Type B pancreatic cell (in vitro differentiated cells): ENCODE measurements around the gene AGO3. TPM values are rescaled to one million over a fixed set of nuclear protein-coding genes. Genes with fewer than 3 reads are reported as not detected.
A peak's percentile ranks its signal among the peaks of the same experiment; 100 is the strongest.

Source experiments
- DNase-seq: peaks from one replicate; pipeline ENCODE4 v3.0.0; 2021; ENCODE audit warnings: mixed read lengths; ENCODE audit not compliant: unreplicated experiment; ENCODE audit errors: extremely low spot score
- H3K27ac Mint-ChIP-seq: 2 replicates; pipeline ENCODE4 v1.8.0; 2021; ENCODE audit warnings: mild to moderate bottlenecking, mixed read lengths
- H3K27me3 Mint-ChIP-seq: 2 replicates; pipeline ENCODE4 v1.8.0; 2021; ENCODE audit warnings: mixed read lengths
- H3K36me3 Mint-ChIP-seq: 2 replicates; pipeline ENCODE4 v1.8.0; 2021; ENCODE audit warnings: mixed read lengths
- H3K4me1 Mint-ChIP-seq: one replicate; pipeline ENCODE4 v1.8.0; 2021; ENCODE audit warnings: mixed read lengths; ENCODE audit not compliant: unreplicated experiment
- H3K4me3 Mint-ChIP-seq: 2 replicates; pipeline ENCODE4 v1.8.0; 2021; ENCODE audit warnings: mild to moderate bottlenecking, mixed read lengths
- H3K9me3 Mint-ChIP-seq: 2 replicates; pipeline ENCODE4 v1.8.0; 2021; ENCODE audit warnings: mixed read lengths
- CTCF ChIP-seq: fragments of 200-600 bp; sonication (generic); conservative IDR thresholded peaks from 2 replicates; pipeline ENCODE4 v1.5.0; 2021; ENCODE audit warnings: antibody characterized with exemption, mild to moderate bottlenecking
- total RNA-seq: library from RNA; stranded (reverse); gene quantifications from 2 replicates; pipeline ENCODE4 v1.2.1, GENCODE V29; 2021; ENCODE audit warnings: low replicate concordance

AGO3 gene
- total RNA-seq, 1 donor from 2014 or later, result 30.6 TPM

DNA sequence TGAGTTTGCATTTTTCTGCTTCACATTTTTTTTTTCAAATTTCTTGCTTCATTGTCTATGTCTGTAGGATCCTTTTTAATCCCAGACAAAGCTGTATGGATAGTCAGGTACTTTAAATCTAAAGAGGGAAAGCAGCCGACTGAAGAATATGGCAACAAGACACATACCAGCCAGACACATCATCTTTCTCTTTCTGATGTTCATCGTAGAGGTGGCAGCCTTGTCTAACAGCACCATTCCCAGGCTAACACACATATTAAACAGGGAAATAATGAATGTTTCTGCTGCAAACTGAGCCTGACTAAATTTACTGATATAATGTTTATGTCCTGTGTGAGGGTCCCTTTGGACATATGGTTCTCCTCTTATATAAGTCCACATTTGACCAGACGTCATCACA is 149.3 kb downstream of the AGO3 start:
- Mint-ChIP-seq H3K27me3 (peaks cover 6% of the 10 kb centered on the region), H3K4me3 (no peak overlapping the region), H3K4me1 (no peaks in the 10 kb centered on the region), H3K36me3 (no peaks in the 10 kb centered on the region), H3K9me3 (no peaks in the 10 kb centered on the region), H3K27ac (no peak overlapping the region)
- no peak for DNase-seq
- no peak for TF ChIP-seq CTCF

DNA sequence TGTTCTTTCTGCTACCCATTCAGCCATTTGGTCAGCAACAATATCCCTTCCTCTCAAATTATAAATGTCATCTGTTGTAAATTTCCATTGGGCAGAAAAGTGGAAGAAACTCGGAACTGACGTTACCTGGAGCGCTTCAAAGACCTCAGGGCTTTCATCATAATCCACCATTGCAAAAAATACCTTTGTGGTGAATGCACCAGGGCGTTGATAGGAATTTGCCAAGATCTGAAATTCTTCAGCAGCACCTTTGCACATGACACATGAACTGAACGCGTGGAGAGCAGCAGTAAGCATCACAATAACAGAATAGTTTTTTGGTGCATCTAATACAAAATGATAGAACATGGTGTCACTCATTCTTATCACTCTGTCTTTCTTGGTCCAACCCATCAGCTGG is 149.9 kb downstream of the AGO3 start:
- TF ChIP-seq CTCF, result no peak
- Mint-ChIP-seq H3K4me3 (no peak overlapping the region), H3K27me3 (peaks cover 6% of the 10 kb centered on the region), H3K9me3 (no peaks in the 10 kb centered on the region), H3K36me3 (no peaks in the 10 kb centered on the region), H3K4me1 (no peaks in the 10 kb centered on the region), H3K27ac (no peak overlapping the region)
- DNase-seq, result no peak

DNA sequence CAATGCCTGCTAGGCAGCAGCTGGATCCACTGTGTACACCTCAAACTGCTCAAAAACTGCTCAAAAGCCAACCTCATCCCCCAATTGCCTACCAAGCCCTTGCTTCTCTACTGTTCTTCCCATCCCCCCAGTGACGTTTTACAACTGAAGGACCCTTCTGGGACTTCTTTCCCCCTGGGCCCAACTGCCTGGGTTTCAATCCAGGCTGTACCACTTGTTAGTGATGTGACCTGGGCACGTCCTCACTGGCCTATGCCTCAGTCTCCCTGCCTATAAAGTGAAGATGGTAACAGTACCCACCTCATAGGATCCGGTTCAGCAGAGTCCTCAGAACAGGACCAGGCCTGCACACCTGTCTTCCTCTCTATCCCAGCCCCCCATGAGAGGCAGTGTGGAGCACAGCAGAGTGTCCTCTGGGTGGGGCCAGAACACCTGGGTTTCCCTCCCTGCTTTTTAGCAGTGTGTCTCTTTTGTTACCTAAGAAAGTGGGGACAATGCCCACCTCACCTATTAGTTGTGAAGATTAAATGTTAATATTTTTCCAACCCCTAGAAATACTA is 151.1 kb downstream of the AGO3 start:
- Mint-ChIP-seq H3K27me3 (peaks cover 6% of the 10 kb centered on the region), H3K36me3 (no peaks in the 10 kb centered on the region)
- no peak for TF ChIP-seq CTCF

DNA sequence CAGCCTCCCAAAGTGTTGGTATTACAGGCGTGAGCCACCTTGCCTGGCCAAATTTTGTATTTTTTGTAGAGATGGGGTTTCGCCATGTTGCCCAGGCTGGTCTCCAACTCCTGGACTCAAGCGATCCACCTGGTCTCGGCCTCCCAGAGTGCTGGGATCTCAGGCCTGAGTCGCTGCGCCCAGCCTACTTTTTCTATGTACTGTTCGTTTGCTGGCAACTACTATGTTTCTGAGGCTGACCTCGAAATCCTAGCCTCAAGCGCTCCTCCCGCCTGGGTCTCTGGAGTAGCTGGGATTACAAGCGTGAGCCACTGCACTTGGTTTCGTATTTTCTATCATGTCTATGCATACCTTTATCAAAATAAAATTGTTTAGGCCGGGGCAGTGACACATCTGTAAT is 152.3 kb downstream of the AGO3 start:
- Mint-ChIP-seq H3K36me3 (no peaks in the 10 kb centered on the region), H3K27ac (no peak overlapping the region), H3K27me3 (peaks cover 6% of the 10 kb centered on the region), H3K4me3 (peak overlapping the region; percentile 77), H3K4me1 (no peaks in the 10 kb centered on the region), H3K9me3 (no peaks in the 10 kb centered on the region)
- no peak for DNase-seq
- no peak for TF ChIP-seq CTCF

More for the DNA sequence above, 151.1 kb downstream of the AGO3 start:
- Mint-ChIP-seq H3K27ac (no peak overlapping the region), H3K4me1 (no peaks in the 10 kb centered on the region), H3K4me3 (no peak overlapping the region), H3K9me3 (no peaks in the 10 kb centered on the region)
- no peak for DNase-seq

DNA sequence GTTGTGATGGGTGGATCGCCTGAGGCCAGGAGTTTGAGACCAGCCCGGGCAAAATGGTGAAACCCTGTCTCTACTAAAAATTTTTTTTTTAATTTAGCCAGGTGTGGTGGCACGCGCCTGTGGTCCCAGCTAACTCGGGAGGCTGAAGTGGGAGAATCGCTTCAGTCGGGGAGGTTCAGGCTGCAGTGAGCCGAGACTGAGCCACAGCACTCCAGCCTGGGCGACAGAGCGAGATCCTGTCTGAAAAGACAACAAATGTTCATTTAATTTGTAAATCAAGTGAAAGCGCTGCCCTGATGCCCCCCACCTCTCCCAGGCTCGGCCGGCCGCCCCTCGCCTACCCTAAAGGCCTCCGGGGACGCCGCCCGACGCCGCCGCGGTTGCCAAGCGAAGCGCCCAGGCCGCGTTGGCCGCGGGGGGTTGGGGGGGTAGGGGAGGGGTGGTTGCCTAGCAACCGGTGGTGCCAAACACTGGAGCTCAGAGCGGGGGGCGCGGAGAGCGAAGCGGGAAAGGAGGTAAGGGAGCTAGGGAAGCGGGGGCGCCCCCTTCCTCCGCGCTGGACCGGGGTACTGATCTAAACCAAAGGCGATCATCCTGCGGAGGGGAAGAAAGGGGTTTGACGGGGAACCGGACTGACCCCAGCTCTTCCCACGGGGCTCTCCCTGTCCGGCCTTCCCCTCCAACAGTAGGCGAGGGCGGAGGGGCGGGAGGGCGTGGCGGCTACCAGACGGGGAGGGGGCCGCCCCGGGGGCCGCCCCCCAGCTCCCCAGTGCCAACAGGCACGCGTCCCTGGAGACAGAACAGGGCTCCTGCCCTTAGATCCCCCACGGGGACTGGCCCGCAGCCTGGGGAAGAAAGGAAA is 153.0 kb downstream of the AGO3 start, which contains the start of gene TEKT2:
TEKT2 (plus strand) TSS at position 460 of the 862 bp plus-strand sequence. CDS start 828 bp downstream, outside the sequence.
- H3K4me1 Mint-ChIP-seq, result no peaks in the 10 kb centered on the region
- no peak for TF ChIP-seq CTCF
- no peaks in the 10 kb centered on the region for H3K9me3 Mint-ChIP-seq
- peaks cover 6% of the 10 kb centered on the region for H3K27me3 Mint-ChIP-seq
- peak within 1 kb of the TSS; percentile 80 for H3K4me3 Mint-ChIP-seq
- no peak for DNase-seq
- H3K36me3 Mint-ChIP-seq, result no peaks in the 10 kb centered on the region
- H3K27ac Mint-ChIP-seq, result peak within 1 kb of the TSS; percentile 55
